ENCODE data around the gene PPP2R3C. TPM values are rescaled to one million over a fixed set of nuclear protein-coding genes. Genes with fewer than 3 reads are reported as not detected.

PPP2R3C gene
- total and polyA plus RNA-seq, 2 of the 13 experiments (the other 11 are each of a cell fraction or from before 2014, with no cell fraction given): 63.4 to 102 TPM

- TF ChIP-seq ZFP91 (CRISPR knock-in tag; IDR thresholded peaks at IDR 0.05; ENCODE audit: borderline replicate concordance) (no peak), ZFX (CRISPR knock-in tag; IDR thresholded peaks at IDR 0.05; ENCODE audit: low read depth) (no peak), ZSCAN29 (CRISPR knock-in tag; conservative IDR thresholded peaks at IDR 0.05) (peak; percentile 69; the same call in 1 of the 2 replicates), ZNF484 (CRISPR knock-in tag; IDR thresholded peaks at IDR 0.05; ENCODE audit: borderline replicate concordance, low read depth) (no peak; the same call in 1 of the 2 replicates), ZBTB46 (CRISPR knock-in tag; IDR thresholded peaks at IDR 0.05; ENCODE audit: borderline replicate concordance) (0 out of 2 replicates have a peak, but pooled peaks have one; percentile 51), CHD2 (IDR thresholded peaks at IDR 0.05; ENCODE audit: low read depth, low read length) (no peak), NFE2L2 (IDR thresholded peaks at IDR 0.05; ENCODE audit: low read length) (no peak), BHLHE40 (IDR thresholded peaks at IDR 0.05; ENCODE audit: low read length) (no peak), ZNF775 (CRISPR knock-in tag; IDR thresholded peaks at IDR 0.05; ENCODE audit: borderline replicate concordance) (0 out of 2 replicates have a peak, but pooled peaks have one; percentile 37), ZNF256 (CRISPR knock-in tag; conservative IDR thresholded peaks at IDR 0.05) (no peak), NAIF1 (CRISPR knock-in tag; IDR thresholded peaks at IDR 0.05; ENCODE audit: borderline replicate concordance) (no peak; the same call in 1 of the 2 replicates), KLF16 (CRISPR knock-in tag; IDR thresholded peaks at IDR 0.05) (no peak)
- TF ChIP-seq, protein P1, sequence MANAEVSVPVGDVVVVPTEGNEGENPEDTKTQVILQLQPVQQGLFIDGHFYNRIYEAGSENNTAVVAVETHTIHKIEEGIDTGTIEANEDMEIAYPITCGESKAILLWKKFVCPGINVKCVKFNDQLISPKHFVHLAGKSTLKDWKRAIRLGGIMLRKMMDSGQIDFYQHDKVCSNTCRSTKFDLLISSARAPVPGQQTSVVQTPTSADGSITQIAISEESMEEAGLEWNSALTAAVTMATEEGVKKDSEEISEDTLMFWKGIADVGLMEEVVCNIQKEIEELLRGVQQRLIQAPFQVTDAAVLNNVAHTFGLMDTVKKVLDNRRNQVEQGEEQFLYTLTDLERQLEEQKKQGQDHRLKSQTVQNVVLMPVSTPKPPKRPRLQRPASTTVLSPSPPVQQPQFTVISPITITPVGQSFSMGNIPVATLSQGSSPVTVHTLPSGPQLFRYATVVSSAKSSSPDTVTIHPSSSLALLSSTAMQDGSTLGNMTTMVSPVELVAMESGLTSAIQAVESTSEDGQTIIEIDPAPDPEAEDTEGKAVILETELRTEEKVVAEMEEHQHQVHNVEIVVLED (CRISPR knock-in tag; IDR thresholded peaks at IDR 0.05; ENCODE audit: borderline replicate concordance): no peak
- TF ChIP-seq, protein P2, sequence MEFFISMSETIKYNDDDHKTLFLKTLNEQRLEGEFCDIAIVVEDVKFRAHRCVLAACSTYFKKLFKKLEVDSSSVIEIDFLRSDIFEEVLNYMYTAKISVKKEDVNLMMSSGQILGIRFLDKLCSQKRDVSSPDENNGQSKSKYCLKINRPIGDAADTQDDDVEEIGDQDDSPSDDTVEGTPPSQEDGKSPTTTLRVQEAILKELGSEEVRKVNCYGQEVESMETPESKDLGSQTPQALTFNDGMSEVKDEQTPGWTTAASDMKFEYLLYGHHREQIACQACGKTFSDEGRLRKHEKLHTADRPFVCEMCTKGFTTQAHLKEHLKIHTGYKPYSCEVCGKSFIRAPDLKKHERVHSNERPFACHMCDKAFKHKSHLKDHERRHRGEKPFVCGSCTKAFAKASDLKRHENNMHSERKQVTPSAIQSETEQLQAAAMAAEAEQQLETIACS (CRISPR knock-in tag; IDR thresholded peaks at IDR 0.05): no peak
- TF ChIP-seq, protein P3, sequence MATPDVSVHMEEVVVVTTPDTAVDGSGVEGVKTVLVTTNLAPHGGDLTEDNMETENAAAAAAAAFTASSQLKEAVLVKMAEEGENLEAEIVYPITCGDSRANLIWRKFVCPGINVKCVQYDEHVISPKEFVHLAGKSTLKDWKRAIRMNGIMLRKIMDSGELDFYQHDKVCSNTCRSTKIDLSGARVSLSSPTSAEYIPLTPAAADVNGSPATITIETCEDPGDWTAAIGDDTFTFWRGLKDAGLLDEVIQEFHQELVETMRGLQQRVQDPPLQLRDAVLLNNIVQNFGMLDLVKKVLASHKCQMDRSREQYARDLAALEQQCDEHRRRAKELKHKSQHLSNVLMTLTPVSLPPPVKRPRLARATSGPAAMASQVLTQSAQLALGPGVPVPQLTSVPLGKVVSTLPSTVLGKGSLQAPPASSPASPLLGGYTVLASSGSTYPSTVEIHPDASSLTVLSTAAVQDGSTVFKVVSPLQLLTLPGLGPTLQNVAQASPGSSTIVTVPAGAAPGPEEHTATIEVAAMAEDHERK (CRISPR knock-in tag; IDR thresholded peaks at IDR 0.05; ENCODE audit: low read depth): 0 out of 2 replicates have a peak, but pooled peaks have one; percentile 13
Observed at GRCh38 chr14:35044939-35045797, 76.6 kb downstream of the PPP2R3C start (continued).
